DOHH2 (cell line): ENCODE measurements around the gene ABLIM3.

ENCODE experiments used
- H3F3A ChIP-seq: fragments of 200-600 bp; sonication (generic), shearing (Covaris generic); 2 replicates; pipeline ENCODE4 v1.6.0; 2016; ENCODE audit warnings: antibody characterized with exemption, mild to moderate bottlenecking; ENCODE audit not compliant: control insufficient read depth, insufficient read depth
- H3K27ac ChIP-seq: fragments of 200-600 bp; sonication (generic); 2 replicates; pipeline ENCODE4 v1.5.1; 2014; ENCODE audit warnings: low read depth, mild to moderate bottlenecking, low read length, moderate library complexity
- H3K27me3 ChIP-seq: fragments of 200-600 bp; sonication (generic); 2 replicates; pipeline ENCODE4 v1.6.1; 2014; ENCODE audit warnings: mild to moderate bottlenecking, low read length, mixed read lengths; ENCODE audit not compliant: control insufficient read depth
- H3K36me3 ChIP-seq: fragments of 200-600 bp; sonication (generic); 2 replicates; pipeline ENCODE4 v1.6.1; 2014; ENCODE audit warnings: mild to moderate bottlenecking, low read length, moderate library complexity, mixed read lengths; ENCODE audit not compliant: control insufficient read depth
- H3K4me1 ChIP-seq: fragments of 200-600 bp; sonication (generic); 2 replicates; pipeline ENCODE4 v1.6.1; 2014; ENCODE audit warnings: mild to moderate bottlenecking, low read length, mixed read lengths; ENCODE audit not compliant: control insufficient read depth
- H3K4me2 ChIP-seq: fragments of 200-600 bp; sonication (generic); 2 replicates; pipeline ENCODE4 v1.6.0; 2014; ENCODE audit warnings: mild to moderate bottlenecking, low read length, moderate library complexity
- H3K4me3 ChIP-seq: fragments of 200-600 bp; sonication (generic); 2 replicates; pipeline ENCODE4 v1.5.1; 2014; ENCODE audit warnings: mild to moderate bottlenecking, low read length, mixed read lengths
- H3K79me2 ChIP-seq: fragments of 200-600 bp; sonication (generic); 2 replicates; pipeline ENCODE4 v1.6.1; 2014; ENCODE audit warnings: mild to moderate bottlenecking, low read length, mixed read lengths; ENCODE audit not compliant: control insufficient read depth
- H3K9me2 ChIP-seq: fragments of 200-600 bp; sonication (generic); replicated peaks from 2 replicates; pipeline ENCODE4 v1.6.1; 2014; ENCODE audit warnings: mild to moderate bottlenecking, low read length, mixed read lengths; ENCODE audit not compliant: control insufficient read depth
- H3K9me3 ChIP-seq: fragments of 200-600 bp; sonication (generic); 2 replicates; pipeline ENCODE4 v1.6.1; 2014; ENCODE audit warnings: antibody characterized with exemption, low read length, mixed read lengths; ENCODE audit not compliant: control insufficient read depth, insufficient read depth
- H4K20me1 ChIP-seq: fragments of 200-600 bp; sonication (generic); 2 replicates; pipeline ENCODE4 v1.6.0; 2014; ENCODE audit warnings: low read depth, mild to moderate bottlenecking, antibody characterized with exemption, low read length, moderate library complexity; ENCODE audit not compliant: control insufficient read depth, insufficient read depth
- CTCF ChIP-seq: fragments of 200-600 bp; sonication (generic); IDR thresholded peaks from one replicate; pipeline ENCODE4 v1.5.1; 2014; ENCODE audit warnings: antibody characterized with exemption, mild to moderate bottlenecking, low read depth, low read length; ENCODE audit not compliant: poor library complexity, severe bottlenecking
- EZH2phosphoT487 ChIP-seq: fragments of 200-600 bp; sonication (generic); IDR thresholded peaks from 2 replicates; pipeline ENCODE4 v1.6.1; 2017; ENCODE audit warnings: borderline replicate concordance, mild to moderate bottlenecking, antibody characterized with exemption, low read length, moderate library complexity, mixed read lengths

Gene ABLIM3

GRCh38 chr5:149303210-149303609, 161.9 kb downstream of the ABLIM3 start:
- H3K27ac ChIP-seq: no peak overlapping the region
- peaks cover 11% of the 10 kb centered on the region; the same call in 1 of the 2 replicates for H3K27me3 ChIP-seq
- no peaks in the 10 kb centered on the region for H3K9me3 ChIP-seq
- H3K36me3 ChIP-seq: no peaks in the 10 kb centered on the region
- no peak for TF ChIP-seq EZH2phosphoT487
- no peak for TF ChIP-seq CTCF
- H3K4me1 ChIP-seq: peaks cover 5% of the 10 kb centered on the region; the same call in 1 of the 2 replicates
- H4K20me1 ChIP-seq: no peaks in the 10 kb centered on the region
- H3K9me2 ChIP-seq: no peaks in the 10 kb centered on the region
- no peak overlapping the region for H3K4me2 ChIP-seq
- H3K79me2 ChIP-seq: no peaks in the 10 kb centered on the region
- H3K4me3 ChIP-seq: no peak overlapping the region
- no peaks in the 10 kb centered on the region for H3F3A ChIP-seq

GRCh38 chr5:149304195-149305078, 163.1 kb downstream of the ABLIM3 start:
- H4K20me1 ChIP-seq: no peaks in the 10 kb centered on the region
- peaks cover 11% of the 10 kb centered on the region; the same call in 1 of the 2 replicates for H3K27me3 ChIP-seq
- H3K4me2 ChIP-seq: no peak overlapping the region
- H3K27ac ChIP-seq: no peak overlapping the region
- no peaks in the 10 kb centered on the region for H3K9me2 ChIP-seq
- H3K9me3 ChIP-seq: no peaks in the 10 kb centered on the region
- no peaks in the 10 kb centered on the region for H3K79me2 ChIP-seq
- TF ChIP-seq CTCF (no peak), EZH2phosphoT487 (no peak)
- H3K4me1 ChIP-seq: no peaks in the 10 kb centered on the region
- no peaks in the 10 kb centered on the region for H3F3A ChIP-seq
- no peak overlapping the region for H3K4me3 ChIP-seq
- H3K36me3 ChIP-seq: no peaks in the 10 kb centered on the region

DNA sequence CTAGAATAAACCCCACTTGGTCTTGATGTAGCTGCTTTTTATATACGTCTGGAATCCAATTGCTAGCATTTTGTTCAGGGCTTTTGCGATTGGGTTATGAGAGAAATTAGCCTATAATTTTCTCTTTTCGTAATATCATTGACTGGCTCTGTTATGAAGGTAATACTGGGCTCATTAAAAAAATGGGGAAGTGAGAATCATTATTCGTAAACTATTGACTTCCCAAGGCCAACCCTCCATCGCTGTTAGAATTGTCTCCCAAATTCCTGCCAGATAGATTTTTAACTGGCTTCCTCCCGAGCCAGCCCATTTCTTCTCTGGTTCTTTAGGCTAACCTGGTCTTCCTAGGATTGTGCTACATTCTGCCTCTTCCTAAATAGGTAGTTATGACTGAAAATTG, 168.1 kb downstream of the ABLIM3 start:
- no peaks in the 10 kb centered on the region for H3K4me1 ChIP-seq
- H3K36me3 ChIP-seq: no peaks in the 10 kb centered on the region
- no peaks in the 10 kb centered on the region for H3K9me3 ChIP-seq
- H3K4me3 ChIP-seq: no peak overlapping the region
- no peak overlapping the region for H3K27ac ChIP-seq
- H3K27me3 ChIP-seq: peaks cover 11% of the 10 kb centered on the region; the same call in 1 of the 2 replicates
- no peaks in the 10 kb centered on the region for H4K20me1 ChIP-seq
- H3K9me2 ChIP-seq: no peaks in the 10 kb centered on the region
- H3F3A ChIP-seq: no peaks in the 10 kb centered on the region
- TF ChIP-seq CTCF: no peak
- TF ChIP-seq EZH2phosphoT487: no peak
- H3K79me2 ChIP-seq: no peaks in the 10 kb centered on the region
- H3K4me2 ChIP-seq: no peak overlapping the region
